ENCODE measurements around the gene SDE2.
"Not testable (repeated sequence)": the region's sequence is repeated elsewhere in the genome, so short reads cannot be mapped to it uniquely, and the experiment has no call there.

Gene SDE2

GRCh38 chr1:226004396-226004795, 5.3 kb upstream of the SDE2 start:
- DNase-seq = no peak

GRCh38 chr1:226003502-226004170, 4.5 kb upstream of the SDE2 start:
- DNase-seq = peak; percentile 24

- DNase-seq = peak; percentile 98
Observed at GRCh38 chr1:226002667-226003501, 3.7 kb upstream of the SDE2 start.

- DNase-seq = peak; percentile 82
Observed at GRCh38 chr1:226001963-226002666, 3.0 kb upstream of the SDE2 start.

GRCh38 chr1:226001088-226001487, 1.9 kb upstream of the SDE2 start:
- DNase-seq = no peak

GRCh38 chr1:226000493-226001081, 1.4 kb upstream of the SDE2 start:
- peak; percentile 34 for DNase-seq

GRCh38 chr1:225999912-226000337, 782 bp upstream of the SDE2 start:
- peak; percentile 89 for DNase-seq

GRCh38 chr1:225998560-225999226, 450 bp downstream of the SDE2 start:
- DNase-seq = peak; percentile 26

GRCh38 chr1:225996946-225997545, 2.1 kb downstream of the SDE2 start:
- no peak for DNase-seq

- DNase-seq = peak; percentile 67
Observed at GRCh38 chr1:225995919-225996864, 3.0 kb downstream of the SDE2 start.

GRCh38 chr1:225990705-225991464, 8.3 kb downstream of the SDE2 start:
- DNase-seq = no peak

- DNase-seq = peak; percentile 73
Observed at GRCh38 chr1:225987491-225988316, 11.4 kb downstream of the SDE2 start.

GRCh38 chr1:225981714-225982113, 17.4 kb downstream of the SDE2 start:
- DNase-seq = no peak

GRCh38 chr1:225980005-225980836, 18.9 kb downstream of the SDE2 start:
- DNase-seq = no peak

- DNase-seq = no peak
Observed at GRCh38 chr1:225979421-225979820, 19.7 kb downstream of the SDE2 start.

GRCh38 chr1:225977937-225978748, 21.0 kb downstream of the SDE2 start:
- peak; percentile 35 for DNase-seq

- DNase-seq = not testable (repeated sequence)
Observed at GRCh38 chr1:225975146-225975545, 24.0 kb downstream of the SDE2 start.

Data from hematopoietic multipotent progenitor cell treated with erythropoietin and hydrocortisone succinate and interleukin-3 and kit ligand, for 8 days (in vitro differentiated cells).